Measurements from ENCODE around the gene PCDH9. TPM values are rescaled to one million over a fixed set of nuclear protein-coding genes. Genes with fewer than 3 reads are reported as not detected.

PCDH9 gene
- total RNA-seq, 1 donor from 2014 or later: 3.7 TPM

GRCh38 chr13:67096418-67096817, 133.7 kb downstream of the PCDH9 start:
- Histone ChIP-seq H3K4me1 (no peaks in the 10 kb centered on the region), H3K36me3 (no peaks in the 10 kb centered on the region), H3K27me3 (no peaks in the 10 kb centered on the region), H3K9me3 (no peaks in the 10 kb centered on the region), H3K4me3 (no peak overlapping the region), H3K27ac (no peak overlapping the region)
- intact Hi-C loops (cut with DNase I): no loop called here
- DNase-seq (ENCODE audit: extremely low spot score in 2 of 2): no peak
- no peak for TF ChIP-seq CTCF (IDR thresholded peaks at IDR 0.05)
- TF ChIP-seq POLR2A (IDR thresholded peaks at IDR 0.05): no peak
- TF ChIP-seq POLR2AphosphoS5 (IDR thresholded peaks at IDR 0.05; ENCODE audit: insufficient read depth in 1 of 2, low read depth in 1 of 2): no peak

GRCh38 chr13:67095621-67096020, 134.5 kb downstream of the PCDH9 start:
- Histone ChIP-seq H3K27ac (no peak overlapping the region), H3K4me1 (no peaks in the 10 kb centered on the region), H3K4me3 (no peak overlapping the region), H3K9me3 (no peaks in the 10 kb centered on the region), H3K27me3 (no peaks in the 10 kb centered on the region), H3K36me3 (no peaks in the 10 kb centered on the region)
- intact Hi-C loops (cut with DNase I): no loop called here
- DNase-seq (ENCODE audit: extremely low spot score in 2 of 2): no peak
- TF ChIP-seq POLR2AphosphoS5 (IDR thresholded peaks at IDR 0.05; ENCODE audit: insufficient read depth in 1 of 2, low read depth in 1 of 2) (no peak), POLR2A (IDR thresholded peaks at IDR 0.05) (no peak), CTCF (IDR thresholded peaks at IDR 0.05) (no peak)

- Histone ChIP-seq H3K4me1 (no peaks in the 10 kb centered on the region), H3K4me3 (no peak overlapping the region), H3K9me3 (no peaks in the 10 kb centered on the region), H3K36me3 (no peaks in the 10 kb centered on the region), H3K27me3 (no peaks in the 10 kb centered on the region), H3K27ac (no peak overlapping the region)
- TF ChIP-seq POLR2AphosphoS5 (IDR thresholded peaks at IDR 0.05; ENCODE audit: insufficient read depth in 1 of 2, low read depth in 1 of 2) (no peak), POLR2A (IDR thresholded peaks at IDR 0.05) (no peak), CTCF (IDR thresholded peaks at IDR 0.05) (no peak)
- no peak for DNase-seq (ENCODE audit: extremely low spot score in 2 of 2)
- intact Hi-C loops (cut with DNase I): no loop called here
Observed at GRCh38 chr13:67094952-67095351, 135.2 kb downstream of the PCDH9 start.

- Histone ChIP-seq H3K9me3 (no peaks in the 10 kb centered on the region), H3K4me3 (no peak overlapping the region), H3K36me3 (no peaks in the 10 kb centered on the region), H3K27me3 (no peaks in the 10 kb centered on the region), H3K4me1 (no peaks in the 10 kb centered on the region), H3K27ac (no peak overlapping the region)
- DNase-seq (ENCODE audit: extremely low spot score in 2 of 2): no peak
- intact Hi-C loops (cut with DNase I): no loop called here
- TF ChIP-seq CTCF (IDR thresholded peaks at IDR 0.05) (no peak), POLR2A (IDR thresholded peaks at IDR 0.05) (no peak)
Observed at GRCh38 chr13:67094078-67094477, 136.1 kb downstream of the PCDH9 start.

- Histone ChIP-seq H3K27ac (no peak overlapping the region), H3K4me3 (no peak overlapping the region), H3K9me3 (no peaks in the 10 kb centered on the region), H3K4me1 (no peaks in the 10 kb centered on the region), H3K36me3 (no peaks in the 10 kb centered on the region), H3K27me3 (no peaks in the 10 kb centered on the region)
- no peak for DNase-seq (ENCODE audit: extremely low spot score in 2 of 2)
- intact Hi-C loops (cut with DNase I): no loop called here
- TF ChIP-seq CTCF (IDR thresholded peaks at IDR 0.05) (no peak), POLR2AphosphoS5 (IDR thresholded peaks at IDR 0.05; ENCODE audit: insufficient read depth in 1 of 2, low read depth in 1 of 2) (no peak), POLR2A (IDR thresholded peaks at IDR 0.05) (no peak)
Observed at GRCh38 chr13:67091603-67092002, 138.5 kb downstream of the PCDH9 start.
